Testis (tissue), 2 donors: ENCODE data around the gene NOX4.
"Not testable (repeated sequence)": the region's sequence is repeated elsewhere in the genome, so short reads cannot be mapped to it uniquely, and the experiment has no call there.

Experiments
- POLR2A ChIP-seq: fragments of 450-650 bp; IDR thresholded peaks from one replicate; pipeline ENCODE4 v1.6.1; 2017; ENCODE audit warnings: antibody characterized with exemption, mild to moderate bottlenecking, moderate library complexity
- TF ChIP-seq, protein P1 (sequence below), 3 experiments: fragments of 450-650 bp in 2 of 3; fragments of 200-600 bp in 1 of 3; sonication (generic) in 1 of 3; IDR thresholded peaks; one replicate each; pipeline ENCODE4 v1.5.1; 2016 to 2019; ENCODE audit warnings: antibody characterized with exemption in 3 of 3, mild to moderate bottlenecking in 2 of 3, moderate library complexity in 1 of 3

DNA sequence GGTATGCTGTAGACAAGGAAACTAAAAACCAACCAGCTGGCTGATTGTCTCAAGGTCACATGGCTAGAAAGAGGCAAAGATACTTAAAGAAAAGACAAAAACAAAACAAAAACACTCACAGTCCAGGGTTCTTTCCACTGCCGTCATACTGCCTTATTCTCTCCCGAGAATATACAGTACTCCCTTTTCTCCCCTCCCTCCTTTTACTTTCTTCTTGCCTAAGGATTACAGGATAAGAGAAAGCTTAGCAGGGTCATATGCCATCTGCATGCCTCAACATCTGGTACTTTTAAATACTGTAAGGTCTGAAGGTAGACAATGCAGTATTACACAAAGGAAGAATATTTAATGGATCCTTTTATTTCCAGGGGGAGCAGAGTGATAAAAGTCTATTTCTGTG, 126.3 kb downstream of the NOX4 start:
- TF ChIP-seq, protein P1, sequence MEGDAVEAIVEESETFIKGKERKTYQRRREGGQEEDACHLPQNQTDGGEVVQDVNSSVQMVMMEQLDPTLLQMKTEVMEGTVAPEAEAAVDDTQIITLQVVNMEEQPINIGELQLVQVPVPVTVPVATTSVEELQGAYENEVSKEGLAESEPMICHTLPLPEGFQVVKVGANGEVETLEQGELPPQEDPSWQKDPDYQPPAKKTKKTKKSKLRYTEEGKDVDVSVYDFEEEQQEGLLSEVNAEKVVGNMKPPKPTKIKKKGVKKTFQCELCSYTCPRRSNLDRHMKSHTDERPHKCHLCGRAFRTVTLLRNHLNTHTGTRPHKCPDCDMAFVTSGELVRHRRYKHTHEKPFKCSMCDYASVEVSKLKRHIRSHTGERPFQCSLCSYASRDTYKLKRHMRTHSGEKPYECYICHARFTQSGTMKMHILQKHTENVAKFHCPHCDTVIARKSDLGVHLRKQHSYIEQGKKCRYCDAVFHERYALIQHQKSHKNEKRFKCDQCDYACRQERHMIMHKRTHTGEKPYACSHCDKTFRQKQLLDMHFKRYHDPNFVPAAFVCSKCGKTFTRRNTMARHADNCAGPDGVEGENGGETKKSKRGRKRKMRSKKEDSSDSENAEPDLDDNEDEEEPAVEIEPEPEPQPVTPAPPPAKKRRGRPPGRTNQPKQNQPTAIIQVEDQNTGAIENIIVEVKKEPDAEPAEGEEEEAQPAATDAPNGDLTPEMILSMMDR (IDR thresholded peaks at IDR 0.05) = not testable (repeated sequence)
- TF ChIP-seq POLR2A = not testable (repeated sequence)
